ENCODE data around the gene RAB1A.

Gene RAB1A

DNA sequence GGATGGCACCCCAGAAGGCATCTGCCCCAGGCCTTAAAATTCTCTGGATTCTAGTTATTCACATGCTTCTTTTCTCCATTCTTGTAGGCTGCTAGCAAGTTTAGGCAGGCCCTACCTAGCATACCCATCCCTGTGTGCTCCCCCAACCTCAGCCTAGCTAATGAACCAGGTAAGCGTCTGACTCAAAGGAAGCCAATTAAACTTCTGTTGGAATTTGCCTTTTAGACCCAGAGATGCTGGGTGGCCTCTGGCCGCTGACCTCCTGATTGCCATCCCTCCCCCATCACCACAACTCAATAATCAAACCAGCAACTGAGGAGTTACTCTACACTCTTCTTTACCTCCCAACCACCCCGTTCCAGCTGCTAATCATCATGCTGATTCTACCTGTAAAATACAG, 92.7 kb downstream of the RAB1A start:
- H3F3A ChIP-seq (ENCODE audit: insufficient read depth, low read length), result peaks cover 13% of the 10 kb centered on the region
- H3K4me1 ChIP-seq (ENCODE audit: low read length), result peaks cover 23% of the 10 kb centered on the region
- no peaks in the 10 kb centered on the region for H4K20me1 ChIP-seq (ENCODE audit: insufficient read depth, low read length)
- no peaks in the 10 kb centered on the region for H3K9me3 ChIP-seq (replicated peaks; ENCODE audit: insufficient read depth, low read length)
- no peak overlapping the region for H2AFZ ChIP-seq (ENCODE audit: low read length)
- peaks cover 42% of the 10 kb centered on the region for H3K79me2 ChIP-seq (ENCODE audit: low read length)
- H3K36me3 ChIP-seq (replicated peaks; ENCODE audit: insufficient read depth, low read length), result no peaks in the 10 kb centered on the region
- no peak overlapping the region for H3K4me3 ChIP-seq (ENCODE audit: low read length)
- no peak overlapping the region for H3K4me2 ChIP-seq (ENCODE audit: low read depth, low read length)
- H3K9me2 ChIP-seq (replicated peaks; ENCODE audit: insufficient read depth, low read length), result no peaks in the 10 kb centered on the region
- TF ChIP-seq, protein P1, sequence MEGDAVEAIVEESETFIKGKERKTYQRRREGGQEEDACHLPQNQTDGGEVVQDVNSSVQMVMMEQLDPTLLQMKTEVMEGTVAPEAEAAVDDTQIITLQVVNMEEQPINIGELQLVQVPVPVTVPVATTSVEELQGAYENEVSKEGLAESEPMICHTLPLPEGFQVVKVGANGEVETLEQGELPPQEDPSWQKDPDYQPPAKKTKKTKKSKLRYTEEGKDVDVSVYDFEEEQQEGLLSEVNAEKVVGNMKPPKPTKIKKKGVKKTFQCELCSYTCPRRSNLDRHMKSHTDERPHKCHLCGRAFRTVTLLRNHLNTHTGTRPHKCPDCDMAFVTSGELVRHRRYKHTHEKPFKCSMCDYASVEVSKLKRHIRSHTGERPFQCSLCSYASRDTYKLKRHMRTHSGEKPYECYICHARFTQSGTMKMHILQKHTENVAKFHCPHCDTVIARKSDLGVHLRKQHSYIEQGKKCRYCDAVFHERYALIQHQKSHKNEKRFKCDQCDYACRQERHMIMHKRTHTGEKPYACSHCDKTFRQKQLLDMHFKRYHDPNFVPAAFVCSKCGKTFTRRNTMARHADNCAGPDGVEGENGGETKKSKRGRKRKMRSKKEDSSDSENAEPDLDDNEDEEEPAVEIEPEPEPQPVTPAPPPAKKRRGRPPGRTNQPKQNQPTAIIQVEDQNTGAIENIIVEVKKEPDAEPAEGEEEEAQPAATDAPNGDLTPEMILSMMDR (IDR thresholded peaks at IDR 0.05; ENCODE audit: low read length), result no peak
- TF ChIP-seq EZH2phosphoT487 (IDR thresholded peaks at IDR 0.05; ENCODE audit: low read length) (no peak), EZH2 (optimal IDR thresholded peaks at IDR 0.05; ENCODE audit: low read depth, low read length) (no peak)
- DNase-seq, result no peak
- no peak overlapping the region for H3K9ac ChIP-seq (ENCODE audit: low read length)
- H3K27me3 ChIP-seq (replicated peaks; ENCODE audit: insufficient read depth, low read length), result no peaks in the 10 kb centered on the region
- H3K27ac ChIP-seq (ENCODE audit: low read length), result no peak overlapping the region

Measured in MM.1S (cell line).